CD14-positive monocyte (primary cell): ENCODE results near the gene VGLL2. TPM values are rescaled to one million over a fixed set of nuclear protein-coding genes. Genes with fewer than 3 reads are reported as not detected.

Experiments used
- DNase-seq, 3 donors: peaks; one replicate each; pipeline ENCODE4 v3.0.0-alpha.2; 2011 to 2022
- H2AFZ ChIP-seq: 2 replicates; pipeline ENCODE4 v1.6.0; 2012; ENCODE audit warnings: mild to moderate bottlenecking, low read depth, low read length, inconsistent platforms; ENCODE audit not compliant: insufficient read depth, poor library complexity, severe bottlenecking
- H3K27ac ChIP-seq, 2 donors: 1 replicate in 1 of 2; 2 replicates in 1 of 2; pipeline ENCODE4 v1.5.1; 2012 to 2013; ENCODE audit warnings: low read length in 2 of 2, control low read depth in 1 of 2, inconsistent platforms in 1 of 2, low read depth in 1 of 2, mild to moderate bottlenecking in 1 of 2
- H3K27me3 ChIP-seq, 2 donors: one replicate each; pipeline versions ENCODE4 v1.6.0 to v1.6.1; 2011 to 2013; ENCODE audit warnings: low read length in 2 of 2; ENCODE audit not compliant: control insufficient read depth in 2 of 2, insufficient read depth in 2 of 2
- H3K36me3 ChIP-seq, 2 donors: replicated peaks in 1 of 2; 1 replicate in 1 of 2; 2 replicates in 1 of 2; pipeline versions ENCODE4 v1.5.1 to v1.6.1; 2012 to 2013; ENCODE audit warnings: low read length in 2 of 2, control low read depth in 1 of 2, inconsistent platforms in 1 of 2, mild to moderate bottlenecking in 1 of 2; ENCODE audit not compliant: insufficient read depth in 2 of 2, control insufficient read depth in 1 of 2
- H3K4me1 ChIP-seq, 2 donors: 1 replicate in 1 of 2; 2 replicates in 1 of 2; pipeline versions ENCODE4 v1.5.1 to v1.6.1; 2012 to 2013; ENCODE audit warnings: low read length in 2 of 2, control low read depth in 1 of 2, inconsistent platforms in 1 of 2, mild to moderate bottlenecking in 1 of 2, moderate library complexity in 1 of 2; ENCODE audit not compliant: insufficient read depth in 2 of 2, control insufficient read depth in 1 of 2
- H3K4me2 ChIP-seq: replicated peaks from 2 replicates; pipeline ENCODE3; 2012; ENCODE audit warnings: low read length, moderate library complexity, mild to moderate bottlenecking; ENCODE audit not compliant: poor library complexity, severe bottlenecking; ENCODE audit errors: extremely low read depth
- H3K4me3 ChIP-seq, 3 experiments: fragments of 200-600 bp in 1 of 3; sonication (generic) in 1 of 3; replicated peaks in 1 of 3; 1 replicate in 2 of 3; 2 replicates in 1 of 3; pipeline ENCODE4 v1.5.1; 2011 to 2013; ENCODE audit warnings: low read length in 3 of 3, mild to moderate bottlenecking in 3 of 3, control low read depth in 2 of 3, low read depth in 2 of 3, inconsistent platforms in 1 of 3, moderate library complexity in 1 of 3
- H3K79me2 ChIP-seq: 2 replicates; pipeline ENCODE4 v1.6.0; 2012; ENCODE audit warnings: mild to moderate bottlenecking, control low read depth, inconsistent platforms, low read length, moderate library complexity; ENCODE audit not compliant: insufficient read depth
- H3K9ac ChIP-seq: 2 replicates; pipeline ENCODE4 v1.6.0; 2017; ENCODE audit warnings: low read length, mild to moderate bottlenecking; ENCODE audit not compliant: insufficient read depth, poor library complexity, severe bottlenecking
- H3K9me3 ChIP-seq, 2 donors: replicated peaks in 1 of 2; 1 replicate in 1 of 2; 2 replicates in 1 of 2; pipeline versions ENCODE4 v1.5.1 to v1.6.1; 2012 to 2013; ENCODE audit warnings: low read length in 2 of 2, control low read depth in 1 of 2; ENCODE audit not compliant: control insufficient read depth in 1 of 2, insufficient read depth in 1 of 2
- H4K20me1 ChIP-seq: 2 replicates; pipeline ENCODE4 v1.6.0; 2012; ENCODE audit warnings: mild to moderate bottlenecking, low read length, control low read depth, moderate library complexity; ENCODE audit not compliant: insufficient read depth
- H3K27ac Mint-ChIP-seq, 7 donors: one replicate each; pipeline ENCODE4 v1.8.0; 2020; ENCODE audit warnings: mild to moderate bottlenecking in 7 of 7, mixed read lengths in 7 of 7, moderate library complexity in 6 of 7, inconsistent platforms in 2 of 7
- H3K27me3 Mint-ChIP-seq, 3 donors: one replicate each; pipeline ENCODE4 v1.8.0; 2021 to 2022; ENCODE audit warnings: low read depth in 3 of 3, mild to moderate bottlenecking in 3 of 3, mixed read lengths in 3 of 3, moderate library complexity in 3 of 3, inconsistent platforms in 1 of 3
- H3K36me3 Mint-ChIP-seq, 2 donors: one replicate each; pipeline ENCODE4 v1.8.0; 2020; ENCODE audit warnings: mixed read lengths in 2 of 2, inconsistent platforms in 1 of 2, mild to moderate bottlenecking in 1 of 2
- H3K4me1 Mint-ChIP-seq: one replicate; pipeline ENCODE4 v1.8.0; 2020; ENCODE audit warnings: mild to moderate bottlenecking, mixed read lengths
- H3K4me3 Mint-ChIP-seq, 2 donors: one replicate each; pipeline ENCODE4 v1.8.0; 2020; ENCODE audit warnings: mild to moderate bottlenecking in 2 of 2, mixed read lengths in 2 of 2, moderate library complexity in 1 of 2
- H3K9me3 Mint-ChIP-seq, 7 donors: one replicate each; pipeline ENCODE4 v1.8.0; 2020 to 2022; ENCODE audit warnings: mixed read lengths in 7 of 7, mild to moderate bottlenecking in 6 of 7, moderate library complexity in 6 of 7, inconsistent platforms in 2 of 7
- CTCF ChIP-seq: fragments of 200-600 bp; IDR thresholded peaks from one replicate; pipeline ENCODE4 v1.8.0; 2022; ENCODE audit warnings: antibody characterized with exemption, mild to moderate bottlenecking
- WGBS: methylation state at CpG from one replicate; pipeline ENCODE4 v1.1.5; 2013; ENCODE audit warnings: missing lambda C conversion rate; ENCODE audit not compliant: insufficient coverage; 5-methylcytosine and 5-hydroxymethylcytosine counted together
- intact Hi-C, 2 donors: fragments of 100-400 bp; cut with micrococcal nuclease; formaldehyde crosslinking; loops; one replicate each; pipeline versions ENCODE4 v1.15.0 to v1.15.1; 2023
- polyA plus RNA-seq, 3 donors: library from polyadenylated mRNA; depleted of rRNA in 1 of 3; unstranded in 2 of 3; stranded (reverse) in 1 of 3; fragments of 300-500 nt in 2 of 3; fragments of >200 nt in 1 of 3; fragmentation: Illumina TruSeq in 2 of 3; gene quantifications; 1 replicate in 2 of 3; 2 replicates in 1 of 3; pipeline ENCODE4 v1.2.3, GENCODE V29; 2012 to 2021

Gene VGLL2
- polyA plus RNA-seq, 3 donors: not detected

- no peak for DNase-seq
- no peaks in the 10 kb centered on the region for H3K79me2 ChIP-seq
- no CpG with 5 or more reads among the region's 3 CpGs for WGBS
- no peaks in the 10 kb centered on the region for H3K4me1 ChIP-seq
- H3K27ac Mint-ChIP-seq: no peak overlapping the region
- TF ChIP-seq CTCF: no peak
- no peak overlapping the region for H2AFZ ChIP-seq
- H3K9ac ChIP-seq: no peak overlapping the region
- H3K4me1 Mint-ChIP-seq: no peaks in the 10 kb centered on the region
- H3K4me3 ChIP-seq: no peak overlapping the region
- no peaks in the 10 kb centered on the region for H4K20me1 ChIP-seq
- no peaks in the 10 kb centered on the region for H3K27me3 ChIP-seq
- peaks cover 0 to under 1% (median 0%) of the 10 kb centered on the region in 7 donors for H3K9me3 Mint-ChIP-seq
- H3K4me3 Mint-ChIP-seq: no peak overlapping the region
- H3K4me2 ChIP-seq: no peak overlapping the region
- intact Hi-C loops: no loop called here
- no peaks in the 10 kb centered on the region for H3K9me3 ChIP-seq
- H3K27me3 Mint-ChIP-seq: peaks cover 0 to 3% (median 1%) of the 10 kb centered on the region in 3 donors
- no peak overlapping the region for H3K27ac ChIP-seq
- no peaks in the 10 kb centered on the region for H3K36me3 ChIP-seq
- H3K36me3 Mint-ChIP-seq: no peaks in the 10 kb centered on the region
Measured at GRCh38 chr6:117311310-117311709, 46.0 kb downstream of the VGLL2 start.

GRCh38 chr6:117311726-117312125 lies 46.4 kb downstream of the VGLL2 start:
- no peaks in the 10 kb centered on the region for H3K9me3 ChIP-seq
- Mint-ChIP-seq H3K36me3 (no peaks in the 10 kb centered on the region), H3K27me3 (peaks cover 0 to 5% (median 1%) of the 10 kb centered on the region in 3 donors), H3K9me3 (no peaks in the 10 kb centered on the region), H3K4me1 (no peaks in the 10 kb centered on the region), H3K27ac (no peak overlapping the region), H3K4me3 (no peak overlapping the region)
- no peaks in the 10 kb centered on the region for H3K36me3 ChIP-seq
- no peaks in the 10 kb centered on the region for H3K4me1 ChIP-seq
- 100% methylated on average over 1 of the region's 1 CpG for WGBS
- intact Hi-C loops: no loop called here
- no peaks in the 10 kb centered on the region for H3K79me2 ChIP-seq
- no peak for DNase-seq
- TF ChIP-seq CTCF: no peak
- H4K20me1 ChIP-seq: no peaks in the 10 kb centered on the region
- H3K27me3 ChIP-seq: no peaks in the 10 kb centered on the region
- no peak overlapping the region for H2AFZ ChIP-seq
- H3K9ac ChIP-seq: no peak overlapping the region
- no peak overlapping the region for H3K27ac ChIP-seq
- H3K4me2 ChIP-seq: no peak overlapping the region
- no peak overlapping the region for H3K4me3 ChIP-seq
